Esophagus squamous epithelium (tissue), 4 donors: ENCODE results near the gene KCTD5.

Experiments
- CTCF ChIP-seq, 6 experiments: fragments of 450-650 bp in 4 of 6; fragments of 200-600 bp in 2 of 6; sonication (generic) in 2 of 6; IDR thresholded peaks; one replicate each; pipeline ENCODE4 v1.5.1; 2016 to 2019; ENCODE audit warnings: antibody characterized with exemption in 6 of 6, mild to moderate bottlenecking in 4 of 6, moderate library complexity in 4 of 6
- POLR2A ChIP-seq, 4 donors: fragments of 450-650 bp; IDR thresholded peaks; one replicate each; pipeline ENCODE4 v1.6.1; 2017; ENCODE audit warnings: antibody characterized with exemption in 4 of 4, mild to moderate bottlenecking in 4 of 4, moderate library complexity in 3 of 4

GRCh38 chr16:2724816-2725348 lies 42.6 kb downstream of the KCTD5 start:
- TF ChIP-seq CTCF (IDR thresholded peaks at IDR 0.05), result no peak
- TF ChIP-seq POLR2A (IDR thresholded peaks at IDR 0.05), result no peak
